ENCODE measurements around the gene ATF7. TPM values are rescaled to one million over a fixed set of nuclear protein-coding genes. Genes with fewer than 3 reads are reported as not detected.

The ATF7 gene
- total RNA-seq, 3 donors from 2014 or later: 31.4 to 34.1 (median 33.4) TPM

GRCh38 chr12:53465679-53466078 lies 160.5 kb downstream of the ATF7 start:
- H3K36me3 ChIP-seq: peaks cover 27% of the 10 kb centered on the region
- H3K9me3 ChIP-seq: no peaks in the 10 kb centered on the region
- no peaks in the 10 kb centered on the region for H3K27me3 ChIP-seq
- TF ChIP-seq CTCF (IDR thresholded peaks at IDR 0.05) (no peak), POLR2AphosphoS5 (IDR thresholded peaks at IDR 0.05) (no peak), POLR2A (IDR thresholded peaks at IDR 0.05) (no peak)
- peak overlapping the region; percentile 11 to 28 for H3K27ac ChIP-seq
- no peak for DNase-seq (ENCODE audit: low spot score in 2 of 2)
- no peaks in the 10 kb centered on the region for H3K4me1 ChIP-seq
- intact Hi-C loops (cut with DNase I; ENCODE audit: low total_unique reads): no loop called here
- no peak overlapping the region for H3K4me3 ChIP-seq

DNA sequence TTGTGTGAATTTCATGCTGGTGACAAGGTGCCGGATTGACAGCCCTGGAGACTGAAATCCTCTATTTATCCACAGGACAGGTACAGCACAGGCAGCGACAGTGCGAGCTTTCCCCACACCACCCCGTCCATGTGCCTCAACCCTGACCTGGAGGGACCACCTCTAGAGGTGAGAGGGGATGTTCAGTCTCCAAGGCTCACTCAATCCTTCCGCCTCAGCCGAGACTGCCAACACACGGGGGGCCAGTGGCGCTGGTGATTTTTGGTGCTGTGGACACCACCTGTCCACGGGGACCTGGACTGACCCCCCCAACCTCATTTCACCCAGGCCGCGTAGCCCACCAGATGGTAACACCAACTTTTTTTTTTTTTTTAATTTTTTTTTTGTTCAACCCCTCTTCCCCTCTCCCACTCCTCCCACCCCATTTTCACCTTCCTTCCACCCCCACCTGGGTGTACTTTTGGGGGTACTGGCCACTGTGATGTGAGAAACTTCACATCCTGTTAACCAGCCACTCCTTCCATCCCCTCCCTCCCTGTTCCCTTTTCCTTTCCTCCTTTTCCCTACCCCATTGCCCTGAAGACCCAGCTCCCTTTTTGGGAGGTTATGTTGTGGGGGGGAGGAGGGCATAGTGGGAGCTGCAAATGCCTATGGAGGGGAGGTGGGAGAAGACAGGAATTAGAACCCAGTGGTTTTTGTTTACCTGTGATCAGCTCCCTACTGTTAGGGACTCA lies 161.3 kb downstream of the ATF7 start:
- Histone ChIP-seq H3K4me1 (no peaks in the 10 kb centered on the region), H3K36me3 (peaks cover 34% of the 10 kb centered on the region), H3K4me3 (no peak overlapping the region), H3K27ac (no peak overlapping the region), H3K27me3 (no peaks in the 10 kb centered on the region), H3K9me3 (no peaks in the 10 kb centered on the region)
- DNase-seq (ENCODE audit: low spot score in 2 of 2): no peak
- no peak for TF ChIP-seq POLR2AphosphoS5 (IDR thresholded peaks at IDR 0.05)
- TF ChIP-seq CTCF (IDR thresholded peaks at IDR 0.05): no peak
- TF ChIP-seq POLR2A (IDR thresholded peaks at IDR 0.05): no peak
- intact Hi-C loops (cut with DNase I; ENCODE audit: low total_unique reads): no loop called here

GRCh38 chr12:53463802-53464560 lies 162.2 kb downstream of the ATF7 start:
- intact Hi-C loops (cut with DNase I; ENCODE audit: low total_unique reads): no loop called here
- Histone ChIP-seq H3K4me1 (no peaks in the 10 kb centered on the region), H3K27me3 (no peaks in the 10 kb centered on the region), H3K4me3 (no peak overlapping the region), H3K27ac (peak overlapping the region in 1 of 2 donors; percentile 9), H3K9me3 (no peaks in the 10 kb centered on the region), H3K36me3 (peaks cover 34% of the 10 kb centered on the region)
- no peak for DNase-seq (ENCODE audit: low spot score in 2 of 2)
- TF ChIP-seq POLR2AphosphoS5 (IDR thresholded peaks at IDR 0.05) (no peak), CTCF (IDR thresholded peaks at IDR 0.05) (no peak)

DNA sequence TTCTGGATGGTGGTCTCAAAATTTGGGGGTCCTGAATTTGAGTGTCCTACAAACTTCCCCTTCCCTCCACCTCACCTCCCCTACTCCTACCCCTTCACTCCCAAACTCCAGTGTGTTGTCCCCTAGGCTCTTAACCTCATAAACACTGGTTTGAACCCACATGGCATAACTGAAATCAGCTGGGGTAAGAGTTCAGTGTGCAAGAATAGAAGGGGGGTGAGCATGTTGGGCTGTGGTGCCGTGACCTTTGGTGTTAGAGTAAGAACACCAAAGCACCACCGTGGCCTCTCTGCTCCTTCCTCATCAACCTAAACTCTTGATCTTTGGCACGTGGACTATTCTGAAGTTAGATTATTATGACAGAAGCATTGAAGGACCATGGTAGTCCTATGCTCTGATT lies 163.2 kb downstream of the ATF7 start:
- Histone ChIP-seq H3K4me1 (no peaks in the 10 kb centered on the region), H3K4me3 (no peak overlapping the region), H3K27me3 (no peaks in the 10 kb centered on the region), H3K9me3 (no peaks in the 10 kb centered on the region), H3K36me3 (peaks cover 30% of the 10 kb centered on the region), H3K27ac (peak overlapping the region in 1 of 2 donors; percentile 9)
- no peak for TF ChIP-seq CTCF (IDR thresholded peaks at IDR 0.05)
- TF ChIP-seq POLR2A (IDR thresholded peaks at IDR 0.05): no peak
- no peak for TF ChIP-seq POLR2AphosphoS5 (IDR thresholded peaks at IDR 0.05)
- DNase-seq (ENCODE audit: low spot score in 2 of 2): no peak
- intact Hi-C loops (cut with DNase I; ENCODE audit: low total_unique reads): no loop called here

- H3K4me3 ChIP-seq: no peak overlapping the region
- no peaks in the 10 kb centered on the region for H3K9me3 ChIP-seq
- H3K27ac ChIP-seq: no peak overlapping the region
- no peaks in the 10 kb centered on the region for H3K4me1 ChIP-seq
- peaks cover 23% of the 10 kb centered on the region for H3K36me3 ChIP-seq
- intact Hi-C loops (cut with DNase I; ENCODE audit: low total_unique reads): no loop called here
- no peaks in the 10 kb centered on the region for H3K27me3 ChIP-seq
- no peak for TF ChIP-seq POLR2A (IDR thresholded peaks at IDR 0.05)
- TF ChIP-seq CTCF (IDR thresholded peaks at IDR 0.05): no peak
- TF ChIP-seq POLR2AphosphoS5 (IDR thresholded peaks at IDR 0.05): no peak
- DNase-seq (ENCODE audit: low spot score in 2 of 2): no peak
These were observed 164.6 kb downstream of the ATF7 start for GRCh38 chr12:53461591-53461990.

Data from breast epithelium (tissue), 4 donors.